HG03045 (cell line): ENCODE measurements around the gene DOCK8.
"Not testable (repeated sequence)": the region's sequence is repeated elsewhere in the genome, so short reads cannot be mapped to it uniquely, and the experiment has no call there.

ENCODE experiments used
- ATAC-seq: cut with Tn5 transposase; IDR thresholded peaks from one replicate; pipeline ENCODE4 v1.9.1; 2021; ENCODE audit warnings: mild to moderate bottlenecking, moderate library complexity; ENCODE audit not compliant: unreplicated experiment

Gene DOCK8

DNA sequence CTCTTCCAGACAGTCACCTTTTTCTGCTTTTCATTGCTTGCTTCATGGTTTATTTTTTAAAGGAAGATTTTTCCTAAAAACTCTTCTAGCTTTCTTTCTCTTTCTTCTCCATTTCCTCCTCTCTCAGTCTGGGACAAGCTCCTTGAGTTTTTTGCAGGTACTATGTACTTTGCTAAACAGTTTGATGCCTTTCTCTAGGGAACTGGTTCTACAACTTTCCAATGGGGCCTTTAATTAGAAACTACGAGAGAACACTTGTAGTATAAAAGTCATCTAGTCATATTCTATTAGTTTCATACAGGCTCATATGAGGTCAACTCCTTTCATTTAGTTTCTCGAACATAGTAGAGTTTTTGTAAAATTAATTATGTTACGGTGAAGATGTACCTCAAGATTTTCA lies 189.6 kb downstream of the DOCK8 start:
- ATAC-seq, result no peak

DNA sequence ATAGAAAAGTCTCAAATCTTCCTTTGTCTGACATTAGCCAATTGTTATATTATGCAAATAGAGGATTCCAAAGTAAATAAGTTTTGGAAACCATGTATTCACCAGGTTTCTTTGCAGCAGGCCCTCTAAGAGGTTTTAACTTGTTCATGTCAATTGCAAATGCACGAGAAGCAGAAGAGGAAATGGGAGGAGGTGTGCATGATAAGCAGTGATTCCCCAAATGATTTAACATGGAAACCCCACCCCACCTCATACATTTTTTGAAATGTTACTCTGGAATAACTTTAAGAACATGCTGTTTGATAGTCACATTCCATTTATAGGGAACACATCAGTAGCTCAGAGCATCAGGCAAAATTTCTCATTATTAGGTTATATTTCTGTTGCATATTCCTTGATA lies 190.7 kb downstream of the DOCK8 start:
- no peak for ATAC-seq

DNA sequence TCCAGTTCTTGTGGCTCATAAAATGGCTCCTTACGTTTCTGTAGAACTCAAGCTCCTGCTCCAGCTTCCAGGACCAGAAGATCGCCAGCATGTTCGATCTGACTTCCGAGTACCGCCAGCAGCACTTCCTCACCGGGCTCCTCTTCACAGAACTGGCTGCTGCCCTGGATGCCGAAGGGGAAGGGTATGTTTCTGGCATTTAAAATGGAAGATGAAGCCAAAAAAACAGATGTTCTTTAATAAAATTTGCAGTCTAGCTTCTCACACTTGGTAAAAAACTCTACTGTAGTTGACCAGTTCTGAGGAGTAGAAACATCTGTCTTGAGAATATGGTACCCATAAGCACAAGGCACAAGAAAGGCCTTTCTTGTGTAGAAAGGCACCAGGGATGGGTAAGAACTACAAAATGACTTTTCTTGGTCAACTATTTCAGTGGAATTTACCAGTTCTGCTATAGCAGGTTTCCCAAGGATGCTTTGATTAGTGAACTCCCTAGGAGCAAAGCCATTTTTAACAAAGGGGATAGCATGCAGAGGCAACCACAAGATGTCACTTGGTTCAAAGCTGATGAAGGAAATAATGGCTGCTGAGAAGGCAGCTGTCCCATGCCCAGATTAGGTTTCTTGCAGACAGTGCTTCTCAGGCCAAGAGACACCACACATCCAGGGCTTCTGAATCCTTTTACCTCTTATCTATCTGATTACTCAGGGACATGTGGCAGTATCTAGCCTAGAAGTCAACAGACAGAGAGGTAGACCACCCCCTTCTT lies 192.4 kb downstream of the DOCK8 start:
- ATAC-seq, result no peak

DNA sequence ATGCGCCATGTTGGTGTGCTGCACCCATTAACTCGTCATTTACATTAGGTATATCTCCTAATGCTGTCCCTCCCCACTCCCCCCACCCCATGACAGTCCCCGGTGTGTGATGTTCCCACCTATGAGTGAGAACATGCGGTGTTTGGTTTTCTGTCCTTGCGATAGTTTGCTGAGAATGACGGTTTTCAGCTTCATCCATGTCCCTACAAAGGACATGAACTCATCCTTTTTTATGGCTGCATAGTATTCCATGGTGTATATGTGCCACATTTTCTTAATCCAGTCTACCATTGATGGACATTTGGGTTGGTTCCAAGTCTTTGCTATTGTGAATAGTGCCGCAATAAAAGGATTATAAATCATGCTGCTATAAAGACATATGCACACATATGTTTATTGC lies 195.0 kb downstream of the DOCK8 start:
- ATAC-seq, result not testable (repeated sequence)

DNA sequence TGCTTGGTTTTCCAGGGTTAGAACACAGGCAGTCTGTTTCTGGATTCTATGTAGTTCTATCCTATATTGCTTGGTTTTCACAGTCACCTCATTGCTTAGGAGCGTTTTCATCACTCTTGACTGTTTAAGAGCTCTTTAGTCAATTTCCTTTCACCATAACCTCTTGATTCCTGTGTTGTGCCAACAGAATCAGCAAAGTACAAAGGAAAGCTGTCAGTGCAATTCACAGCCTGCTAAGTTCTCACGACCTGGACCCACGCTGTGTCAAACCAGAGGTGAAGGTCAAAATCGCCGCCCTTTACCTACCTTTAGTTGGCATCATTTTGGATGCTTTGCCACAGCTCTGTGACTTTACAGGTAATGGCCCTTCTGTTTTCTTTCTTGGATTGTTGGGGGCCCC lies 199.9 kb downstream of the DOCK8 start:
- no peak for ATAC-seq

DNA sequence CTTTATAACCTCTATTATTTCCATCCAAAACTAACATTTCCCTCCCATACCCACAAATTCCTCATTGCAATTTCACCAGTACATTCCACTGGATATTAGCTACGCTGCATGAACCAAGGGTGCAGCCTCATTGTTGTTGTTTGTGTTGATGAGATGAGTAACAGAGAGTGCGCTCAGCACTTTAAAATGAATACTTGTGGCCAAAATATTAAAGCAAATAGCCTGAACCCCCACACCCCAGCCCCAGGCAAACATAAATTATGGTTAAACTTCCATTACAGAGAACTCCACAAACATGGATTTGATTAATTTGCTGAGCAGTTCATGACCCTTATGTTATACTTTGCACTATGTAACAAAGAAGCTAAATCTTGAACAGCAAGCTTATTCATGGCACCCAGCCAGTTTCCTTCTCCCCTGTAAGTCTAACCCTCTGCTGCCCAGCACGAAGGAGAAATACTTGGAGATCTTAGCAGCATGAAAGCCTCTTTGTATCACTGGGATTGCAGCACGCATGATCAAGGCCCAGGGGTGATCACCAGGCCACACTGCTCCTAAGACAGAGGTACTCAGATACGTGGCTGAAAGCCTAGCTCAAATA lies 205.0 kb downstream of the DOCK8 start:
- no peak for ATAC-seq

DNA sequence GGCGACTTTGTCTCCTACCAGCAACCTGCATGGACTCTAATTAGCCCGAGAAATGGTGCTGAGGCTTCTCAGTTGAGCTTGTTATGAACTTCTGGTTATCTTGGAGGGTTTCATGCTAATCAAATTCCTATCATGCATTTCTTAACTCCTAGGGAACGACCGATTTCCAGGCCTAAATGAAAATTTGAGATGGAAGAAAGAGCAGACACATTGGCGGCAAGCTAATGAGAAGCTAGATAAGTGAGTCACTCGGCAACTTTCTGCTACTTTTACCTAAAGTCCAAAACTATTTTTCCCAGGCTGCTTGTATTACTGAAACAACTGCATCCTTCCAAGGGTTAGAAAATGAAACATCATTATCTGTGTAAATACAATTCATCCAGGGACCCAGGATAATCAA lies 207.2 kb downstream of the DOCK8 start:
- ATAC-seq, result no peak

DNA sequence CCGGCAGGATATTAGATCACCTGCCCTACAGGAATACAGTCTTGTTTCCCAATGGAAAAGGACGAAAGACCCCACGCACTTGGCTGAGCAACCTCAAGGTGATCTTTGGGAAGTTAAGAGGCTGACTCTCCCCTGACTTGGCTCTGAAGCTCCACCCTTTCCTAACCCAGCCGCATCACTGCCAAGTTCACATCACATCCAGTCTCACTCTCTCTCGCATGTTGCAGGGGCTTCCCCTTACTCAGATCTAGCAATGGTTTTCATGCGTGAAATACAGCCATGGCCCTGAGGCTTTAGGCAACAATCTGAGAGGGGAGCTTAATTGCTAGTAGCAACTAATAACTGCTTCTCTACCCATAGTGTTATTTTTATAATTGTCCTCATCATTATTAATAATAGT lies 211.6 kb downstream of the DOCK8 start:
- ATAC-seq, result no peak

DNA sequence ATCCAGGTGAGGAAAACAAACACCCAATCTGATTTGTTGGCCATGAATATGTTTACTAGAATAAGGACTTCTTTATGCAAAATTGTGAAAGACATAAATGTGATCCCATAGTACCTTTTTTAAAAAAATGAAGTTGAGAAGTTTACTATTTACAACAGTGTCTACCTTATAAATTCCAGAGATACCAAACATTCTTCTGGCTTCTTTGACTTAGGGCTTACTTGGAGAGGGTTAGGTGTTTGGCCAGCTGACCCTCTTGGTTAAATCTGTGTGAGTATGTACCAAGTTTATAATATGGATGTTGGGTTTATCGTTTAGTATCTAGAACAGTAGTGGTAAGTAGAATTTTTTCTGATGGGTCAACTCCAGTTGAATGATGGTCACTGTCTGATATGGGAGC lies 212.3 kb downstream of the DOCK8 start:
- ATAC-seq, result no peak

DNA sequence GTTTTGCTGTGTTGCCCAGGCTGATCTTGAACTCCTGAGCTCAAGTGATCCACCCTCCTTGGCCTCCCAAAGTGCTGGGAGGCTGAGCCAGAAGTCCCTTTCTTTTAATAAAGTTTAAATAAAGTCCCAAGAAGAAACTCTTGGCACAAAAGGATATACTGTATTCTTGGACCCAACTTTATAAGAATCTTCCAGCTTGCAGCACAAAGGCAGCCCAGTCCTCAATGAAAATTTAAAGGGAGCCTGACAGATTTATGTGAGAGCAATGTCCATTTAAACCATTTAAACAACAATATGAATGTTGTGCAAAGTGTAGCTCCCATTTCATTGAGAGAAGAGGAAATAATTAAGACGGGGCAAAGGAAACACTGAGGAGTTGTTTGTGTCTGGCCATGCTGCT lies 217.0 kb downstream of the DOCK8 start:
- ATAC-seq, result no peak

DNA sequence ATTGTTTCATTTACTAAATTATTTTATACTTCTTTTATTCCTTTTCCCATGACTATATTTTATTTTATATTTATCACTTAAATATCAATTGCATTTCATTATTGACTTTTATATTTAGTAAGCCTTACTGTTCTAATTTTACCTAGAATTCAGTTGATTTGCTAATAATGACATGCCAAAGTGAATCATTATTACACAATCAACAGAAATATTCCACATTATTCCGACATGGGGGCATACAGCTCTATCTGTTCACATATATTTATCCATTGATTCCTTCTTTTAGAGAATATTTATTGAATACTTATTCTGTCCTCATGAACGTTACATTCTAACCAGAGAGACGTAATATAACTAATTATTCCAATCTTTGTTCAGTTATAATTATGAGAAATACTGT lies 221.8 kb downstream of the DOCK8 start:
- no peak for ATAC-seq

DNA sequence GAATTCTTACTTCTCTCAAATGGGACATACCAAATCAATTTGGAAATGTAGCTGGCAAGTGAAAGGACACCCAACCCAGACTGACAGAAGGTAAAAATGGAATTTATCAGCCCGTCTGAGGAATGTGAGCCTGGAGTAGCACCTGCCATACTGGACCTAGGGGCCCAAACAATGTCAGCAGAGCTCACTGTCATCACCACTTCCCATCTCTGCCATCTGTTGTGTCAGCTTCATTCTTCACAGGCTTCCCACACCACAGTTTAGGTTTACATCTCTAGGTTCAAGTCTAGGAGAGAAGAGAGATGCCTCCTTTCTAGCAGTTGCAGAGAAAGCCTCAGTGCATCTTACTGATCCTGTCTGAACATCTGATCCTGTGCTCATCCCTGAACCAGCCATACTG lies 222.4 kb downstream of the DOCK8 start:
- ATAC-seq, result no peak

DNA sequence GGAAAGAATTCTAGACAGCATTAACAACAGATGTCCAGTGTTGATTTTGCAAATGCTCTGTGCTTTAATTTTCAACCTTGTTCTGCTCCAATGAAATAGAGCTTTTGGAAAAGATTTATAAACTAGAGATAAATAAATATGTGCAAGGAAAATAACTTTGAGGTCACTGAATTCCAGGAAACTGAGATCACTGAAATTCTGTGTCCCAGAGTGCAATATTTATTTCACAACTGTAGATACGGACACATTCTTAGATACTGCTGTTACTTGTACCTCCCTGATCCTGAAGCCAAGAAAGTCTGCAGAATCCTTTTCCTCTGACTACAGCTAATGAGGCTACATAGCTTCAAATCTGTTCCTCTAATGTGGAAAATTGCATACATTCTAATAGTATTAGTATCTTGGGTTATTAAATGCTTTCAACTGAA lies 222.9 kb downstream of the DOCK8 start:
- no peak for ATAC-seq

DNA sequence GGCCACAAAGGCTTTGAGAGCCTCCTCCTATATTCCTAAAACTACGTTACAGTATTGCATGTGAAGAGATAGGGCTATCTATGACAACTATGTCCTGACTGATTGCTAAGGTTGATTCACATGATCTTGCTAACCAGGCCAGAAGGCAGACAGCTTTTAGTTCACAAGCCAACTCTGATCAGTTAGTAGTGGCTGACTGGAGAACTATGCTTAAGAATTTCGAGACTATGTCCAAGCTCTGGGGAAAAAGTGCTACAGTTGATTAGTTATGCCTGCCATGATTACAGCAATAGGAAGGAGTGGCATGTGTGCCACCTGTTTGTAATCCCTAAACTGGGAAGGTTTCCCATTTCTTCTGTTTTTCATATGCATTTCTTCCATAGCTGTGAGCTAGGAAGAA lies 223.4 kb downstream of the DOCK8 start:
- ATAC-seq, result no peak

DNA sequence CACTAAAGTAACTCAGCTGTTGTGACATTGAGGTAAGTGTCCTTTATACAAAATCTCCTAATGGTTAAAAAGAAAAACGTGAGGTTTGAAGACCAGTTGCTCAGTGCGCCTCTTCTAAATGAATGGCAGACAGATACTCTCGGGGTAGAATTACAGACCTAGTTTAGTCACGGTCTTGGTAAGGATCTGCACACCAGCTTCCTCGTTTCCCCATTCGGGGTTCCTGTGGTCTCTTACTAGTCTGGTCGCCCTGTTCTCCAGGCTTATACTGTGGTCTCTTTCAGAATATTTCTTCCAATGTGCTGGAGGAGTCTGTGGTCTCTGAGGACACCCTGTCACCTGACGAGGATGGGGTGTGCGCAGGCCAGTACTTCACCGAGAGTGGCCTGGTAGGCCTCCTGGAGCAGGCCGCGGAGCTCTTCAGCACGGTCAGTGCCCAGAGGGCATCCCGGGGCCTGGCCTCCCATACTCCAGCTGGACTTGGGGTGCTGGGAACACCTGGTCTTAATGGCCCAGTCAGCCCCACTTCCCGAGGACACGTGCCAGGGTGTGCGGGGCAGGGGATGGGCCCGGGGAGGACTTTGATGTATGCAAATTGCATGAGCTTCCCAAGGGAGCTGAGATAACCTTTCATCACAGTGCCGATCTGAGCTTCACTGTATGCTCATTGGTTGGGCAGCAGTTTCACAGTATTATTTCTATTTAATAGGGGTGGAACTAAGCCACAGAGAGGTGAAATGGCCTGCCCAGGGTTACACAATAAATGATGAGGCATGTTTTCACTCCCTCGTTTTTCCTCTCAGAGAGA lies 224.5 kb downstream of the DOCK8 start:
- no peak for ATAC-seq

DNA sequence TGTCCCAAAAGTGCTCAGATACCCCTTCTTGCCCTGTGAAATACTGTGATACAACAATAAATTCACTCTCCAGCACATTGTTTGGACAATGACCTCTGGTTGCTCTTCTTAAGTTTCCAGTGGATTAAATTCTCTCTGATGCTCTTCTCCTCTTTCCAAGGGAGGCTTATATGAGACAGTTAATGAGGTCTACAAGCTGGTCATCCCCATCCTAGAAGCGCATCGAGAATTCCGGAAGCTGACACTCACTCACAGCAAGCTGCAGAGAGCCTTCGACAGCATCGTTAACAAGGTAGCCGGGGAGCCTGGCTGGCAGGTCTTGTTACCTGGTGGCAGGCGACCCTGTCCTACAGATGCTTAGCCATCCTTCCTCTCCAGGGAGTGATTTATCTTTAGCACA lies 226.5 kb downstream of the DOCK8 start:
- ATAC-seq, result no peak

DNA sequence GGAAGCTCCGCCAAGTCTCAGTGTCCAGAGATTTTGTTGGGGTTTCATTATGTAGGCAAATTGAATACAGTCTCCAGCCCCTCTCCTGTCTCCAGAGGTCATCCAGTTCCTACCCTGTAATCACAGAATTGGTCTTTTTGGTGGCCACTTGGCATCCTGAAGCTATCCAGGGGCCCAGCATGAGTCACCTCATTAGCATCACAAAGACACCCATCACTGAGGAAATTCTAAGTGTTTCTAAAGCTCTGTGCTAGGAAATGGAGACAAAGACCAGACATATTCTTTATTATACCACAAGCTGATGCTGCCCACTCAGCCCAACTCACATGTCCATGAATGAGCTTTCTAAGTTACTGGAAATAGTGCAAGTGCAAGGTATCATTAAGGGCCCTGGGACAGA lies 229.9 kb downstream of the DOCK8 start:
- ATAC-seq, result no peak

DNA sequence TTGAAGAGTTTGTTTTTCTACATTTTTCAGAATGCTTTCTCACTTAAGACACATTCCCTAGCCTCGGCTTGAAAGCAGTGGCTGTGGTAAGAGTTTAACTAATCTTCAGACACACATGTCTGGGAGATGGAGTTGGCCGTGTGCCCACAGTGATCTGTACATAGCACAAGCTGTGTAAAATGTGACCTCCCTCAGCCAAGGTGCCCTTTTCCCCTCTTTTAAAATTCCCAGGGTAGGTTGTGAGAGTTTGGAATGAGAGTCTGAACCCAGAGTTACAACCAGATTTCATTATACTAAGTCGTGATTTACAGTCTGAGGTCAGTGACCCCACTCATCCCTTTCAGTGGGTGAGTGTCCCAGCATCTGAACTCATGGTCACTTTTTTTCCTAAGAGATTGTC lies 230.4 kb downstream of the DOCK8 start:
- no peak for ATAC-seq

DNA sequence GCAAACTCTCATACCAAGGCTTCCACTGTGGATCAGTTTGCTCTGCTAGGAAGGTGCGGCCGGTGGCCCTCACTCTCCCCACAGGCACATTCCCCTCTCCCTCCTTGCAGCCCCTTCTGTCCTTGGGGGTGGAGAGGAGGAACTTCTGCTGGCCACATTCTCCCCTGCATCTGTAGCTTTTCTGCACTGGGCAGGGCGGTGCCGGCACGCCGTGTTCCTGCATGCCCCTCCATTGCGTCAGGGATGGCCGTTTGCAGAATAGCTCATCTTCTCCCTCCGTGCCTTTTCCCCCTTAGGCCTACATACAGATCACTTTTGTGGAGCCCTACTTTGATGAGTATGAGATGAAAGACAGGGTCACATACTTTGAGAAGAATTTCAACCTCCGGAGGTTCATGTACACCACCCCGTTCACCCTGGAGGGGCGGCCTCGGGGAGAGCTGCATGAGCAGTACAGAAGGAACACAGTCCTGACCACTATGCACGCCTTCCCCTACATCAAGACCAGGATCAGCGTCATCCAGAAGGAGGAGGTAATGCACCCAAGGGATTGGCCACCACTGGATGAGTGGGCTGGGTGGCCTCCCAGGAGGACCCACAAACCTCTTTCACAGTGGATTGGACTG lies 231.5 kb downstream of the DOCK8 start:
- no peak for ATAC-seq

DNA sequence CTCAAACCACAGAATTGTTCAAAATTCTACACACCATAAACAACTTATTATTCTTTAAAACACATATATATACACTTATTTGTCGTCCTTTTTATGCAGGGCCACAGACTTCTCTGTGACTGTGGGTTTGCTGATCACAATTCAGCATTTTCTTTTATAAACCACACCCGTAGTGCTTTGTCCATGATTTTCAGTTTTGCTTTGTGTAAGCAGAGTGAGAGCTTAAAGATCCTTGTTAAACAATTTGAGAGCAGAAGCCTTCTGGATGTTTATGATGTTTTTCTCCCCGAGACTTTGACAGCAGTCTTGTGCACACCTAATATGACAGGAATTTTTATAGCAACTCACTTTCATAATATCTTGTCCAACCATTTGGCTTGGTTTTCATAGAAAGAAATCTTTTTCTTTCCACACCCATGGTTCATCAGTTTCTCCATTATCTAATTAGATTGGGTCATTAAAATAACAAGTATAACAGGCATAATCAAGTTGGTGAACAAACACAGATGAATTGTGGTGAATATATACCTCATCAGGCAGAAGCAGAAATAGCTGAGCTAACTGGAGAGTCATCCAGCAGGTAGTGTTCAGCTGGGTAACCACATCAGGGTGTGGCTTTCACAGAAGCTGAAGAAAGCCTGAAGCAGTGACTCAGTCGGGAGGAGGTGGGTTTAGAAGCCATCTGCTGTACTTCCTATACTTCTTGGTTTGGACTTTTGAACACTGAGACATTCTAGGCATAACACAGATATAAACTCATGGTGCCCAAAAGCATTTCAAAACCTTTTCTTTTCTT lies 232.8 kb downstream of the DOCK8 start:
- ATAC-seq, result peak; percentile 67

DNA sequence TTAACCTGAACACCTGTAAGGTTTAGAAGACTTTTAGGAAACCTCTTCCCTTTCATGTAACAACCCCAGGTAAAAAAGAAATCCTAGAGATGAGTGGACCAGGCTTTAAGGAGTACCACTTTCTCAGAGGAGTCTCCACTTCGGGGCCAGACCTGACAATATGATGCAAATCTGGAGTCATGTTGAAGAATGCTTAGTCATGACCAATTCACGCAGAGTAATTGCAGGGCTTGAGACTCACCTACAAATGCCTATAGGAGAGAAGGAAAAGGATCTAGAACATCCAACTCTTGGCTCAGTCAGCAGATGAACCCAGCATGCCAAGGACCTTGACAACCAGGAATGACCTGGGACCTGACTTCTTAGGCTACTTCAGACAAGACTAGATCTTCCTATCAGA lies 235.4 kb downstream of the DOCK8 start:
- ATAC-seq, result no peak
